Epithelial cell of esophagus (primary cell): ENCODE measurements around the gene CCL27.
A peak's percentile ranks its signal among the peaks of the same experiment; 100 is the strongest.

Experiments
- DNase-seq: peaks from one replicate; pipeline ENCODE4 v3.0.0; 2010; ENCODE audit warnings: low read depth
- H3K4me3 ChIP-seq: 2 replicates; pipeline ENCODE4 v1.5.1; 2011; ENCODE audit warnings: mild to moderate bottlenecking, low read length, control low read depth
- TF ChIP-seq, protein P1 (sequence below): IDR thresholded peaks from 2 replicates; pipeline ENCODE4 v1.5.1; 2011; ENCODE audit warnings: low read depth, mild to moderate bottlenecking, low read length, control low read depth, inconsistent platforms; ENCODE audit not compliant: insufficient read depth; ENCODE audit errors: missing control alignments

Gene CCL27

DNA sequence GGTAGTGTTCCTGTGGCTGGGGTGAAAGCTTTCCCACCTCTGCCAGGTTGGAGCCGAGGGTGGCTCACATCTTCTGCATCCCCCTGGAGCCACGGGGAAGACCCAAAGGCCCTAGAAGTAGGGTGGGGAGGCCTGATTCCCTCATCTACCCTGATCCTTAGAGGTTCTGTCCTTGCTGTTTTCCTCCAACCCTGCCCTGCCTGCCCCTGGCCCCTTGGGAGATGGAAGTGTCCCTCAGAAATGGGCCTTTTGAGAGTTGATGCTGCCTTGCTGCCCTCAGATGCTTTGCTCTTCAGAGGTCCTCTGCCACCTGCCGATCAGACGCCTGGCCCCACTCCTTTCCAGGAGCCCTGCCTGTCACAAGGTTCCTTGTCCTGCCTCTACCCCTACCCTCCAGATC lies 22.4 kb upstream of the CCL27 start:
- TF ChIP-seq, protein P1, sequence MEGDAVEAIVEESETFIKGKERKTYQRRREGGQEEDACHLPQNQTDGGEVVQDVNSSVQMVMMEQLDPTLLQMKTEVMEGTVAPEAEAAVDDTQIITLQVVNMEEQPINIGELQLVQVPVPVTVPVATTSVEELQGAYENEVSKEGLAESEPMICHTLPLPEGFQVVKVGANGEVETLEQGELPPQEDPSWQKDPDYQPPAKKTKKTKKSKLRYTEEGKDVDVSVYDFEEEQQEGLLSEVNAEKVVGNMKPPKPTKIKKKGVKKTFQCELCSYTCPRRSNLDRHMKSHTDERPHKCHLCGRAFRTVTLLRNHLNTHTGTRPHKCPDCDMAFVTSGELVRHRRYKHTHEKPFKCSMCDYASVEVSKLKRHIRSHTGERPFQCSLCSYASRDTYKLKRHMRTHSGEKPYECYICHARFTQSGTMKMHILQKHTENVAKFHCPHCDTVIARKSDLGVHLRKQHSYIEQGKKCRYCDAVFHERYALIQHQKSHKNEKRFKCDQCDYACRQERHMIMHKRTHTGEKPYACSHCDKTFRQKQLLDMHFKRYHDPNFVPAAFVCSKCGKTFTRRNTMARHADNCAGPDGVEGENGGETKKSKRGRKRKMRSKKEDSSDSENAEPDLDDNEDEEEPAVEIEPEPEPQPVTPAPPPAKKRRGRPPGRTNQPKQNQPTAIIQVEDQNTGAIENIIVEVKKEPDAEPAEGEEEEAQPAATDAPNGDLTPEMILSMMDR = no peak
- no peak overlapping the region for H3K4me3 ChIP-seq
- DNase-seq = no peak

DNA sequence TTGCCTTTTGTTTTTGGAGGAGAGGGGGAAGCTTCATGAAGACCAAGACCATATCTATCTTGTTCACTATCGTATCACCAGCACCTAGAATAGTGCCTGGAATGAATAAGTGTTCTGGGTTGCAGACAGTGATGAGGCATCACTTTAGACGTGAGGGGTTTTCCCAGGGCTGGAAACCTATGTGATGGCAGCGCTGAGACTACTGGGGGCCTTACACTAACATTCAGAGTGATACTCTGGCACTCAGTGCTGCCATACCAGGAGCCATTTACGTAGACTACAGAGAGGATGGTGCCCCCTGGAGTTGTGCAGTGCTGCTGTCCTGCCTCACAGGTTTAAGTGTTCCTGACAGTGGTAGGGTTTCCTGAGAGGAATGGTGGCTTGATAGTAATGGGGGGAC lies 21.7 kb upstream of the CCL27 start:
- DNase-seq = no peak
- TF ChIP-seq, protein P1 = no peak
- no peak overlapping the region for H3K4me3 ChIP-seq

DNA sequence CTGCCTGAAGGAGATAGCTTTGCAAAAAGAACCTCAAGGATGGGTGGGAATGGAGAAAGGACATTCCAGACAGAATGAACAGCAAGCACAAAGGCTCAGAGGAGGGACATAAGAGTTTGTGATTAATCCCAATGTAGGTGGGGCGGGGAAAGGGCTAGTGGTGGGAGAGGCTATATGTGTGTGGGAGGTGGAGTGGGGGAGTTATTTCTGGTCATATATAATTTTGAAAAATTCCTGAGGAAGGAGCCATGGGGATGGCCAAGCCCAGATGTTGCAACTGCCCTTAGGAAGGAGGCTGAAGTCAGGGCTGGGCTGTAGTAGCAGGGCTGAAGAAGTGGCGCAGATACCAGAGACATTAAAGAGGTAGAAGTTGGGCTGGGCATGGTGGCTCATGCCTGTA lies 13.4 kb upstream of the CCL27 start:
- no peak for DNase-seq
- no peak overlapping the region for H3K4me3 ChIP-seq
- TF ChIP-seq, protein P1 = no peak

DNA sequence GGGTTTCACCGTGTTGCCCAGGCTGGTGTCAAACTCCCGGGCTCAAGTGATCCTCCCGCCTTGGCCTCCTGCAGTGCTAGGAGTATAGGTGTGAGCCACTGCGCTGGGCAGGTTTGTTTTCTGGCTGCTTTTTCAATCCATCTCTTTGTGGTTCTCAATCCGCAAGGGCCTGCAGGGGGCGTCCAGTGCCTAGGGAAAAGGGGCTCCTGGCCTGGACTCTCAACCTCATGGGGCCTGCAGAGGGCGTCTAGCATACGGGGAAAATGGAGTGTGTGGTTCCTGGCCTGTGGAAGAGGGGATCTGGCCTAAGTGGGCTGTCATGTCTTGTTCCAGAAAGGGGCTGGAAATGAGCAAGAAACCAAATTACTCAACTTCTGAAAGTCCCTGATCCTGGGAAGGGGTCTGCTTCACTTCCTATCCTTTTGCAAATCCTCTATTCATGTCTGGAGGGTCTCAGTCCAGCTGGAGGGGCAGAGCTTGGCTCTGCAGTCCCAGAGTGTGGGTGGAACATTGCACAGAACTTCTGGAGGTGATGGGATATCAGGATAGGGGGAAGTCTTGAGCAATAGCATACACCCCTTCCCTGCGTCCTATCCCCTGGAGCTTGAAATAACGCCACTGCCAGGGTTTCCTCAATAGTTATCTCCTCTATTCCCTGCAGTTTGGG lies 12.7 kb upstream of the CCL27 start:
- TF ChIP-seq, protein P1 = peak; percentile 36
- DNase-seq = peak; percentile 53
- no peak overlapping the region for H3K4me3 ChIP-seq

DNA sequence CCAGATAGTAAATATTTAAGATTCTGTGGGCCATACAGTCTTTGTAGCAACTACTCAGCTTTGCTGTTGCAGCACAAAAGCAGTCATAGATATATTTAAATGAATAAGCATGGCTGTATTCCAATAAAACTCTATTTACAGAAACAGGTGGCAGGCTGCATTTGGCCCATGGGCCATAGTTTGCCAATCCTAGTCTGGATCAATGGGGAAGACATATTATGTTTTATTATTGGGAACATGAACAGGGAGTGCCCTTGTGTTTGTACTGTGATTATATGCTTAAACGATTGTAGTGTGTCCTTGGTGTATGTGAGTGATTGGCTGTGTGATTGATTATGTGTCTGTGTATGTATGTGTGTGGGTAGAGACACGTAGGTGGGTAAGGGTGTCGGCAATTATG lies 12.0 kb upstream of the CCL27 start:
- H3K4me3 ChIP-seq = no peak overlapping the region
- TF ChIP-seq, protein P1 = no peak
- DNase-seq = no peak

DNA sequence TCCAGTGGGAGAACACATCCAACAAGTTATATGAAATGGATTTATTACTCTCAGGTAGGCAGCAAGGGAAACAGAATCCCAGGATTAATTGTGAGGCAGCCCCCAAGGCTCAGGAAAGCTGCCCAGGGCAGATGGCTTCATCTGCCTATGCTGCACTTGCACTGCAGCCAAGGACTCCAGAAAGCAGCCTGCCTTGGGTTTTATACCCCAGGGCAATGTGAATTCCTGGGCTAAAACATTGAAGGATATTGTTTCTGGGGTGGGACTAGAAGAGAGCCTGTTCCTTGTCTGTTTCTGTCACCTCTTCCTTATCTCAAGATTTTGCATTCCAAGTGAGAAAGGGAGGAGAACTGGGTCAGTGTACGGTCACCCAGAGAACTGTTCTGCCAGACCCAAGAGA lies 8.8 kb upstream of the CCL27 start:
- TF ChIP-seq, protein P1 = no peak
- DNase-seq = no peak
- no peak overlapping the region for H3K4me3 ChIP-seq
